Eye (tissue), 1 donor: ENCODE results near the gene DYNC1LI1.

ENCODE experiments used
- DNase-seq: peaks from one replicate; pipeline ENCODE4 v3.0.0-alpha.2; 2015

DYNC1LI1 gene

GRCh38 chr3:32487781-32488473, 82.7 kb downstream of the DYNC1LI1 start:
- no peak for DNase-seq

GRCh38 chr3:32484436-32484835, 86.2 kb downstream of the DYNC1LI1 start:
- DNase-seq: no peak

GRCh38 chr3:32483772-32484171, 86.9 kb downstream of the DYNC1LI1 start:
- DNase-seq: no peak

- DNase-seq: no peak
These were observed 88.0 kb downstream of the DYNC1LI1 start for GRCh38 chr3:32482693-32483092.

DNA sequence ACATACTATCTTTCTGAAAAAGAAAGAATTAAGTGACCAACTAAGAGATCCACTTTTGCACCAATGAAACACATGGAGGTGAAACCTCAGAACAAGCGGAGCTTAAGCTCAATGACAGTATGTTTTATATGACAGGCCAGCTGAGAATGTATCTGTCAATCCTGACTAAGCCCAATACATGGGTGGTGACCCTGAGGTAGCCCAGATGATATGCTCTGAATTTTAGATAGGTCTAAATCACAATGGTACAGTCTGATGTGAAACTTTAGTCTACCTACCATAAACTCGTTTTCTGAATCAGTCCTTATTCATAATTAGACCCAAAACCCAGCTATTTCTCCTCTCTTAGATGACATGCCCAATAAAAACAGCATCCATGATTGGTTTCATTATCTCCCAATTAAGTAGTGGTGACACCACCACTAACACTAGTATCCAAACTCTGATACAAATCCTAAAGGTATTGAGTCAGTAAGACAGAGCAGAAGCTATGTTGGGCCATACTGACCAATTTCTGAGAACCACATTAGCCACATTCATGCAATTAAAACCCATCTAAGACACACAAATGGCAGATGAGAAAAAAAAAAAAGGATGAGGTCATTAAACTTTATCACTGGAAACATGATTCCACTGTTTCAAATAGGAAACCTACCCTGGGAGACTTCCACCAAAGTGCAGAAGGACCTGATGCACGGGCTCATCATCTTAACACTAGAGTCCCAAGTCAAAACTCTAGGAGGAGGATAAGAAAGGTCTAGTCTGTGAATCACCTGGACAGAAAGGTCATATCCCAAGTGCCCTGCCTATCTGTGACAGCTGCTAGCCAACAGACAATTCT, 88.6 kb downstream of the DYNC1LI1 start:
- no peak for DNase-seq

DNA sequence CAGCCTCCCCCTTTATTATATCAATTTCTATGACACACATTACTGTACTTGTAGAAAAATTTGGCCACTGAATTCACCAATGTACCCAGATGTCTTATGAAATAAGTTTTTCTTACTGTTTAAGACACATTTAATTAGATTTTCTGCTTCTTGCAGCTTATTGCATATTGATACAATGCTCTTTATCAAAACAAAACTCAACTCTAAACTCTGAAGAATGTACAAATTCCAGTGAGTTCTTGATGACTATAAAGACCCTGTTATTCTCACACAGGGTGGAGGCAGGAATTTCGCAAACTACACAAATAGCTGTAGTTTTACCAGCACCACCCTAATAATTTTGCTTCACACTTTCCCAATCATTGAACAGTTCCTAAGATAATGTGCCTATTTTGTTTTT, 90.1 kb downstream of the DYNC1LI1 start:
- no peak for DNase-seq
